K562 (cell line): ENCODE data around the gene MDK. TPM values are rescaled to one million over a fixed set of nuclear protein-coding genes. Genes with fewer than 3 reads are reported as not detected.
A peak's percentile ranks its signal among the peaks of the same experiment; 100 is the strongest.

Experiments used
- ATAC-seq: fragments of 200-7000 bp; cut with Tn5 transposase; 3 replicates; pipeline ENCODE4 v1.9.1; 2020; ENCODE audit warnings: moderate library complexity
- BruUV-seq: library from RNA; stranded (reverse); fragments of 400-500 nt; replicated peaks from 2 replicates; lab custom pipeline; 2021; lab: Mats Ljungman, UMichigan
- CTCF ChIA-PET: fragments of 300-600 bp; formaldehyde crosslinking; extraction: SDS; loops from one replicate; lab custom pipeline; 2021; ENCODE audit warnings: low intra/inter-chr PET ratio; lab: Yijun Ruan, JAX
- POLR2A ChIA-PET: fragments of 300-600, 350-650 bp; sonication (Branson Sonifier 250); formaldehyde crosslinking; extraction: SDS; loops from one replicate; lab custom pipeline; 2021; ENCODE audit warnings: antibody characterized with exemption, inconsistent platforms; lab: Yijun Ruan, JAX
- DNase-seq, 4 experiments: peaks; one replicate each; pipeline versions ENCODE4 v3.0.0 to v3.0.0-alpha.2; 2011 to 2018; ENCODE audit warnings: low spot score in 3 of 4, mixed read lengths in 3 of 4; ENCODE audit errors: extremely low read depth in 1 of 4
- FAIRE-seq: peaks from 2 replicates; lab custom pipeline; 2011; peaks lifted over from hg19 to GRCh38; lab: Jason Lieb, UNC
- H2AFZ ChIP-seq: 2 replicates; pipeline ENCODE4 v1.6.0; 2011; ENCODE audit warnings: low read depth, low read length, control low read depth, inconsistent platforms
- H3K27ac ChIP-seq: fragments of 200-600 bp; 3 replicates; pipeline ENCODE4 v1.8.0; 2011; ENCODE audit warnings: low read depth, mild to moderate bottlenecking, control low read depth, inconsistent platforms, low read length, moderate library complexity, mixed read lengths; ENCODE audit errors: extremely low read depth
- H3K27me3 ChIP-seq, 2 experiments: fragments of 300-600 bp in 1 of 2; 2 replicates in 1 of 2; 3 replicates in 1 of 2; pipeline versions ENCODE4 v1.6.0 to v1.8.0; 2011; ENCODE audit warnings: inconsistent platforms in 2 of 2, low read length in 2 of 2, mild to moderate bottlenecking in 1 of 2, mixed read lengths in 1 of 2, moderate library complexity in 1 of 2; ENCODE audit not compliant: control insufficient read depth in 2 of 2, insufficient read depth in 2 of 2
- H3K36me3 ChIP-seq: fragments of 300-600 bp; 3 replicates; pipeline ENCODE4 v1.8.0; 2011; ENCODE audit warnings: mild to moderate bottlenecking, low read length, inconsistent platforms; ENCODE audit not compliant: control insufficient read depth, insufficient read depth
- H3K4me1 ChIP-seq, 2 experiments: fragments of 200-600 bp in 1 of 2; replicated peaks in 1 of 2; 2 replicates in 1 of 2; 3 replicates in 1 of 2; pipeline versions ENCODE4 v1.5.1 to v1.8.0; 2011; ENCODE audit warnings: inconsistent platforms in 2 of 2, low read length in 2 of 2, mild to moderate bottlenecking in 1 of 2, mixed read lengths in 1 of 2, moderate library complexity in 1 of 2; ENCODE audit not compliant: control insufficient read depth in 2 of 2, insufficient read depth in 2 of 2
- H3K4me2 ChIP-seq: 2 replicates; pipeline ENCODE4 v1.6.1; 2011; ENCODE audit warnings: low read length, control low read depth, inconsistent platforms, mixed read lengths; ENCODE audit not compliant: insufficient read depth
- H3K4me3 ChIP-seq: fragments of 200-600 bp; sonication (generic), shearing (Covaris generic); 2 replicates; pipeline ENCODE4 v1.5.1; 2016; ENCODE audit warnings: control low read depth, inconsistent platforms
- H3K79me2 ChIP-seq: fragments of 200-600 bp; 3 replicates; pipeline ENCODE4 v1.8.0; 2011; ENCODE audit warnings: low read length, inconsistent platforms; ENCODE audit not compliant: control insufficient read depth, insufficient read depth
- H3K9ac ChIP-seq, 2 experiments: 2 replicates each; pipeline versions ENCODE4 v1.6.0 to v1.6.1; 2011; ENCODE audit warnings: low read depth in 2 of 2, low read length in 2 of 2, control low read depth in 1 of 2, inconsistent platforms in 1 of 2, mild to moderate bottlenecking in 1 of 2, mixed read lengths in 1 of 2; ENCODE audit not compliant: insufficient read depth in 1 of 2
- H3K9me1 ChIP-seq: one replicate; pipeline ENCODE4 v1.6.0; 2011; ENCODE audit warnings: inconsistent platforms, mild to moderate bottlenecking, low read length, moderate library complexity; ENCODE audit not compliant: control insufficient read depth, insufficient read depth
- H3K9me3 ChIP-seq: replicated peaks from 2 replicates; pipeline ENCODE4 v1.5.1; 2011; ENCODE audit warnings: low read depth, low read length, inconsistent platforms; ENCODE audit not compliant: control insufficient read depth, insufficient read depth
- H4K20me1 ChIP-seq: replicated peaks from 2 replicates; pipeline ENCODE4 v1.6.1; 2011; ENCODE audit warnings: low read length, inconsistent platforms, mixed read lengths; ENCODE audit not compliant: control insufficient read depth, insufficient read depth
- FUS ChIP-seq: fragments of 200-400 bp; formaldehyde crosslinking; optimal IDR thresholded peaks from 2 replicates; pipeline ENCODE3; 2017; ENCODE audit warnings: low read depth, low read length
- LEF1 ChIP-seq: fragments of 450-650 bp; IDR thresholded peaks from 2 replicates; pipeline ENCODE4 v1.6.1; 2016; ENCODE audit warnings: mild to moderate bottlenecking
- MAFK ChIP-seq: IDR thresholded peaks from 2 replicates; pipeline ENCODE4 v1.6.1; 2011; ENCODE audit warnings: low read length, improper control_type of control experiment
- MTA3 ChIP-seq: fragments of 450-650 bp; formaldehyde crosslinking; IDR thresholded peaks from 2 replicates; pipeline ENCODE4 v1.6.1; 2017; ENCODE audit warnings: mild to moderate bottlenecking, borderline replicate concordance
- NCOA1 ChIP-seq: fragments of 450-650 bp; IDR thresholded peaks from 2 replicates; pipeline ENCODE4 v1.6.1; 2016; ENCODE audit warnings: low read depth
- RAD21 ChIP-seq, 2 experiments: fragments of 250-450 bp in 1 of 2; fragments of 450-650 bp in 1 of 2; sonication (Bioruptor Pico) in 1 of 2; formaldehyde crosslinking in 1 of 2; IDR thresholded peaks in 1 of 2; conservative IDR thresholded peaks in 1 of 2; 2 replicates each; pipeline versions ENCODE4 v1.4.0 to v1.8.0; 2020 to 2022; ENCODE audit warnings: mild to moderate bottlenecking in 2 of 2, moderate library complexity in 1 of 2
- RUNX1 ChIP-seq: sonication (generic); IDR thresholded peaks from 2 replicates; pipeline ENCODE4 v1.6.1; 2016; ENCODE audit warnings: antibody characterized with exemption, low read depth
- SAP30 ChIP-seq: fragments of 200-600 bp; sonication (generic); IDR thresholded peaks from 2 replicates; pipeline ENCODE4 v1.6.1; 2012; ENCODE audit warnings: borderline replicate concordance, low read depth, mild to moderate bottlenecking, moderate library complexity, low read length, control low read depth, inconsistent platforms; ENCODE audit not compliant: insufficient read depth, poor library complexity, severe bottlenecking
- ZNF395 ChIP-seq: fragments of 200-800 bp; sonication (Bioruptor generic); IDR thresholded peaks from 2 replicates; pipeline ENCODE4 v1.6.1; 2017; ENCODE audit warnings: missing genetic modification characterization, missing compliant biosample characterization
- WGBS: fragments of 100-300 bp; shearing (Covaris generic); methylation state at CpG from one replicate; pipeline ENCODE4 v1.1.6; 2016; ENCODE audit warnings: low coverage, mixed read lengths; ENCODE audit not compliant: insufficient coverage; ENCODE audit errors: missing lambda C conversion rate; 5-methylcytosine and 5-hydroxymethylcytosine counted together
- in situ Hi-C: fragments of 300-500 bp; cut with MboI; formaldehyde crosslinking; loops from 4 replicates; pipeline ENCODE4 v1.15.0; 2018; ENCODE audit warnings: inconsistent platforms, mixed read lengths
- intact Hi-C: fragments of 100-400 bp; cut with micrococcal nuclease; formaldehyde crosslinking; loops from 2 replicates; pipeline ENCODE4 v1.14.2; 2022
- polyA plus RNA-seq, 8 experiments: library from polyadenylated mRNA; depleted of rRNA in 4 of 8; stranded (reverse) in 5 of 8; unstranded in 3 of 8; fragments of >200 nt; fragmentation: Nextera tagmentation in 2 of 8; fragmentation: Illumina TruSeq in 1 of 8; extraction: Ambion mirVana in 2 of 8; extraction: Trizol in 1 of 8; gene quantifications; 2 replicates each; pipeline versions ENCODE4 v1.2.1 to v1.2.3, GENCODE V29; 2011 to 2014; ENCODE audit warnings: inconsistent platforms in 1 of 8, missing spikeins in 1 of 8
- total RNA-seq, 7 experiments: library from RNA; depleted of rRNA in 6 of 7; stranded (reverse); fragments of >200 nt in 6 of 7; fragmentation: Illumina TruSeq in 2 of 7; extraction: Trizol in 2 of 7; gene quantifications; 2 replicates each; pipeline versions ENCODE4 v1.2.1 to v1.2.3, GENCODE V29; 2011 to 2021; ENCODE audit warnings: low replicate concordance in 1 of 7
- TF ChIP-seq, protein P1 (sequence below): fragments of 250-450 bp; sonication (Bioruptor Pico); IDR thresholded peaks from 2 replicates; pipeline ENCODE4 v1.8.0; 2021; ENCODE audit warnings: moderate library complexity, mild to moderate bottlenecking, inconsistent platforms

MDK gene
- total and polyA plus RNA-seq, 9 of the 15 experiments (the other 6 are each of a cell fraction or from before 2014, with no cell fraction given): 20.7 to 700 (median 350) TPM

DNA sequence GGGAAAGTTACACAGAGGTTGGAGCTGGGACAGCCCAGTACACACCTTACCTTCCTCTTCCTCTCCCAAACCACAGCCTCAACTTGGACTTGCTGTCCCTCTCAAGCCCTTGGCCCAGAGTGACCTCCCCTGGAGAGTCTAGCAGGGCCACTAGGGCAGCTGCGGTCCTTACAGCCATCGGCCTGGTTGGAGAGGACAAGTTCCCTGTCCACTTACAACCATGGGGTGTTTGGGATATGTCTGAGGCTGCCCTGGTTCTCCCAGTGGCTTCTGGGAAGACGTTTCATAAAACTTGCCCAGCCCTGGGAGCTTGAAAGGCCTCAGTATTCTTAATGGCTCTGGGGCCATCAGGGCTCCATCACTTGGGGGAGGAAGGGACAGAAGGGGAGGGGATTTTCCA is 47.3 kb upstream of the MDK start:
- H3K27ac ChIP-seq: no peak overlapping the region
- peaks cover 3% of the 10 kb centered on the region; the same call in 1 of the 2 replicates for H4K20me1 ChIP-seq
- intact Hi-C loops: no loop called here
- peak overlapping the region in 1 of 2 experiments; percentile 1; a peak in 1 of 4 replicates for H3K9ac ChIP-seq
- no peak for DNase-seq
- FAIRE-seq: no peak
- no peak overlapping the region for H3K4me3 ChIP-seq
- ATAC-seq: no peak
- TF ChIP-seq, protein P1, sequence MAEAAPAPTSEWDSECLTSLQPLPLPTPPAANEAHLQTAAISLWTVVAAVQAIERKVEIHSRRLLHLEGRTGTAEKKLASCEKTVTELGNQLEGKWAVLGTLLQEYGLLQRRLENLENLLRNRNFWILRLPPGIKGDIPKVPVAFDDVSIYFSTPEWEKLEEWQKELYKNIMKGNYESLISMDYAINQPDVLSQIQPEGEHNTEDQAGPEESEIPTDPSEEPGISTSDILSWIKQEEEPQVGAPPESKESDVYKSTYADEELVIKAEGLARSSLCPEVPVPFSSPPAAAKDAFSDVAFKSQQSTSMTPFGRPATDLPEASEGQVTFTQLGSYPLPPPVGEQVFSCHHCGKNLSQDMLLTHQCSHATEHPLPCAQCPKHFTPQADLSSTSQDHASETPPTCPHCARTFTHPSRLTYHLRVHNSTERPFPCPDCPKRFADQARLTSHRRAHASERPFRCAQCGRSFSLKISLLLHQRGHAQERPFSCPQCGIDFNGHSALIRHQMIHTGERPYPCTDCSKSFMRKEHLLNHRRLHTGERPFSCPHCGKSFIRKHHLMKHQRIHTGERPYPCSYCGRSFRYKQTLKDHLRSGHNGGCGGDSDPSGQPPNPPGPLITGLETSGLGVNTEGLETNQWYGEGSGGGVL (CRISPR knock-in tag): no peak
- TF ChIP-seq MTA3 (no peak), RUNX1 (no peak), RAD21 (CRISPR knock-in tag; conservative IDR thresholded peaks at IDR 0.05 in 1 of 2, IDR thresholded peaks at IDR 0.05 in 1 of 2) (no peak), SAP30 (no peak), LEF1 (no peak), ZNF395 (no peak), NCOA1 (no peak), MAFK (no peak), FUS (no peak)
- no peaks in the 10 kb centered on the region for H3K9me1 ChIP-seq
- peaks cover 36 to 69% of the 10 kb centered on the region in 2 experiments; a peak in 4 of 5 replicates for H3K27me3 ChIP-seq
- H3K9me3 ChIP-seq: no peaks in the 10 kb centered on the region
- H3K4me2 ChIP-seq: no peak overlapping the region
- in situ Hi-C loops: no loop called here
- no peaks in the 10 kb centered on the region for H3K79me2 ChIP-seq
- WGBS: 7% methylated on average over 3 of the region's 3 CpGs
- CTCF ChIA-PET: interaction anchor here (0.6 kb wide), 1 partner anchor 56 kb away, joined by 4 read pairs; no protein-coding TSS in a partner anchor
- POLR2A ChIA-PET: no interaction called here
- BruUV-seq: no TSS peak
- no peak overlapping the region for H2AFZ ChIP-seq
- peaks cover 23 to 44% of the 10 kb centered on the region in 2 experiments for H3K4me1 ChIP-seq
- H3K36me3 ChIP-seq: no peaks in the 10 kb centered on the region
